ENCODE data around the gene THADA.

- no peak for TF ChIP-seq CTCF (optimal IDR thresholded peaks at IDR 0.05 in 1 of 3, IDR thresholded peaks at IDR 0.05 in 1 of 3, conservative IDR thresholded peaks at IDR 0.05 in 1 of 3; ENCODE audit: extremely low read depth in 1 of 3, insufficient read depth in 2 of 3, low read length in 3 of 3)
- TF ChIP-seq EZH2 (IDR thresholded peaks at IDR 0.05; ENCODE audit: low read length) = no peak
Observed at GRCh38 chr2:43225093-43225787, 370.6 kb downstream of the THADA start.

Measured in keratinocyte (primary cell).